ENCODE data around the gene INPP4B.

Gene INPP4B

DNA sequence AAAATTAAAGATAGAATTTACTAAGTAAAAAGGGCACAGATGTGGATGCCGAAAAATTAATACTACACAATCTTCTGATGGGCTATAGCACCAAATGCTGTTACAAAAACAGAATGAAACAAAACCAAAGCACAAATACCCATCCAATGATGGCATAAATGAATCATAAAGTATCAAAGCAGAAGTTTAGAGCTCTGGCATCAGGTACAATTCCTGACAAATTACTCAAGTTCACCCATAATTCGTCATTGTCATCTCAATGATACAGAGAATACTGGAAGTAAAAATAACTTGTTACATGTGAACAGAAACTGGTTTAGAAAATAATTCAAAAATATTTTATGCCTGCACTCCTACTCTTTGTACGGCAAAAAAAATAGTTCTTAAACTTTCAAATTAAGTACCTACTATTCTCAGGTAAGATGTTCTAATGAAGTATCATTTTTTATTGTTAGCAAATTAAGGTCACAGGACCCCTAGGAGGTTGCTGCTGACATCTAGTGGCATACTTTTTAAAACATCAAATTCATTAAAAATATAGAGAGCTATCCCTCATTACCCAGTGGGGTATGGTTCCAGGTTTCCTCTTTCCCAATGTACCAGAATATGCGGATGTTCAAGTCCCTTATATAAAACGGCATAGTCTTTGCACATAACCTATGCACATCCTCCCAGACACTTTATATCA, 126.1 kb downstream of the INPP4B start:
- Histone ChIP-seq H3K9me3 (ENCODE audit: control insufficient read depth, low read depth, low read length) (no peaks in the 10 kb centered on the region), H3K27ac (ENCODE audit: low read length) (no peak overlapping the region), H3K4me1 (ENCODE audit: control insufficient read depth, low read depth, low read length) (no peaks in the 10 kb centered on the region)

GRCh38 chr4:142718981-142719380, 127.1 kb downstream of the INPP4B start:
- H3K9me3 ChIP-seq (ENCODE audit: control insufficient read depth, low read depth, low read length), result no peaks in the 10 kb centered on the region
- no peak overlapping the region for H3K27ac ChIP-seq (ENCODE audit: low read length)
- H3K4me3 ChIP-seq (ENCODE audit: low read length), result no peak overlapping the region
- H3K4me1 ChIP-seq (ENCODE audit: control insufficient read depth, low read depth, low read length), result peaks cover 4% of the 10 kb centered on the region
- peaks cover 31% of the 10 kb centered on the region for H3K27me3 ChIP-seq (ENCODE audit: control insufficient read depth, insufficient read depth, low read length)
- no peak overlapping the region for H3K9ac ChIP-seq (ENCODE audit: low read length)
- H3K36me3 ChIP-seq (ENCODE audit: control insufficient read depth, low read depth, low read length), result no peaks in the 10 kb centered on the region

More for the DNA sequence above, 126.1 kb downstream of the INPP4B start:
- no peak overlapping the region for H3K9ac ChIP-seq (ENCODE audit: low read length)
- no peaks in the 10 kb centered on the region for H3K36me3 ChIP-seq (ENCODE audit: control insufficient read depth, low read depth, low read length)
- H3K27me3 ChIP-seq (ENCODE audit: control insufficient read depth, insufficient read depth, low read length), result peaks cover 21% of the 10 kb centered on the region
- no peak overlapping the region for H3K4me3 ChIP-seq (ENCODE audit: low read length)

DNA sequence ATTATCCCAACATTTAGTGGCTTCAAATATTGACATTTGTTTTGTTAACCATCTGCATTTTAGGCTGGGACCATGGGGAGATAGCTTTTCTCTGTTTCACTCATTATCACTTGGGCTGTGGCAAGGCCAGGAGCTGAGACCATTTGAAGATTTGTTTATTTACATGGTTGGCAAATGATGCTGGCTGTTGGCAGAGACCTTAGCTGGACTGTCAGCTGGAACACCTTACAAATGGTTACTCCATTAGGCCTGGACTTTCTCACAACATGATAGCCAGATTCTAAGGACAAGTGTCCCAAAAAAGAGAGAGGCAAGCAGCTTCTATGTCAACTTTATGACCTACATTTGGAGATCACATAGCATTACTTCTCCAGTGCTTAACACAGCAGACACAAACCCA, 130.4 kb downstream of the INPP4B start:
- Histone ChIP-seq H3K9ac (ENCODE audit: low read length) (no peak overlapping the region), H3K4me1 (ENCODE audit: control insufficient read depth, low read depth, low read length) (peaks cover 4% of the 10 kb centered on the region), H3K4me3 (ENCODE audit: low read length) (no peak overlapping the region), H3K9me3 (ENCODE audit: control insufficient read depth, low read depth, low read length) (no peaks in the 10 kb centered on the region), H3K27me3 (ENCODE audit: control insufficient read depth, insufficient read depth, low read length) (peaks cover 64% of the 10 kb centered on the region), H3K36me3 (ENCODE audit: control insufficient read depth, low read depth, low read length) (no peaks in the 10 kb centered on the region), H3K27ac (ENCODE audit: low read length) (no peak overlapping the region)

DNA sequence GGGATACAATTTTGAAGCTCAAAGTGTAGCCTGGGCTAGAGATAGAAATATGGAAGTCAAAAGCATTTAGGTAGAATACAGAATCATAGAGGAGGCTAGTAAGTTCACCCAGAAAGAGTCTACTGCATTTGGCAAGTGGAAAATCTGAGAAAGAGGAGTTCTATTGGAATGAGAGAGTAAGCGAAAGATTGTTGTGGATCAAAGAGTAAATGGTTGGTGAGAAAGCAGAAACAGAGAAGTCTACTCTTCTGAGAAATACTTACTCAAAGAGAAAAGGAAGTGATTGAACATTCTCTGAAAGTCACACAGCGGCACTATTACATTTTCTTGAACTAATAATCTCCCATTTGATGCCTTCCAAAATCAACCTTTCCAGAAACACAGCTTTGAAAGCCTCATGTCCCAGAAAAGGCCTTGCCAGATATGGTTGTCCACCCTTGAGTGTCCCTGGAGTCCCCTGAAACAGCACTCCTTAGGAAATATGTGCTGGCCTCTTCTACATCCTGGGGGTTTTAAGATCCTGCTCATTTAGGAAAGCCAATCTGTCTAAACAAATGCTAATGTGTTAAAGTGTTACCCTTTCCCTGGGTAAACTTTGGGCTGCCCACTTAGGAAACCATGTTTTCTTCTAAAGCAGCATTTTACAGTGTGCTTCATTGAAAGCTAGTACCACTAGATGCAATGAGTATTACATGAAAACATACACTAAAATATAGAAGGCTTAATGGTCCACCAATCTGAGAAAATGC, 132.6 kb downstream of the INPP4B start:
- Histone ChIP-seq H3K27ac (ENCODE audit: low read length) (no peak overlapping the region), H3K27me3 (ENCODE audit: control insufficient read depth, insufficient read depth, low read length) (peaks cover 79% of the 10 kb centered on the region), H3K4me3 (ENCODE audit: low read length) (no peak overlapping the region), H3K36me3 (ENCODE audit: control insufficient read depth, low read depth, low read length) (no peaks in the 10 kb centered on the region), H3K9me3 (ENCODE audit: control insufficient read depth, low read depth, low read length) (no peaks in the 10 kb centered on the region), H3K9ac (ENCODE audit: low read length) (no peak overlapping the region), H3K4me1 (ENCODE audit: control insufficient read depth, low read depth, low read length) (peaks cover 4% of the 10 kb centered on the region)

DNA sequence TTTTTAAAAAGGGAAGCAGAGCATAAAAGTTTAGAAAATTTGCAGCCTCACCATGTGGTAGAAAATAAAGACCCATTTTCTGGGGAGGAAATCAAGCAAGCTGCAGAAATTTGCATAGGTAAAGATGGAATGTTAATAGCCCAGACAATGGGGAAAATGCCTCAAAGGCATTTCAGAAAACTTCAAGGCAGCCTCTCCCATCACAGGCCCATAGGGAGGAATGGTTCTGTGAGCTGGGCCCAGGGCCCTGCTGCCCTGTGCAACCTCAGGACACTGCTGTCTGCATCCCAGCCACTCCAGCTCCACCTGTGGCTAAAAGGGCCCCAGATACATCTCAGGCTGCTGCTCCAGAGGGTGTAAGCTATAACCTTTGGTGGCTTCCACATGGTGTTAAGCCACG, 137.9 kb downstream of the INPP4B start:
- Histone ChIP-seq H3K9me3 (ENCODE audit: control insufficient read depth, low read depth, low read length) (no peaks in the 10 kb centered on the region), H3K27ac (ENCODE audit: low read length) (no peak overlapping the region), H3K4me3 (ENCODE audit: low read length) (no peak overlapping the region), H3K36me3 (ENCODE audit: control insufficient read depth, low read depth, low read length) (no peaks in the 10 kb centered on the region), H3K9ac (ENCODE audit: low read length) (no peak overlapping the region), H3K27me3 (ENCODE audit: control insufficient read depth, insufficient read depth, low read length) (peaks cover 40% of the 10 kb centered on the region), H3K4me1 (ENCODE audit: control insufficient read depth, low read depth, low read length) (no peaks in the 10 kb centered on the region)

GRCh38 chr4:142707401-142707800, 138.7 kb downstream of the INPP4B start:
- no peak overlapping the region for H3K4me3 ChIP-seq (ENCODE audit: low read length)
- no peak overlapping the region for H3K27ac ChIP-seq (ENCODE audit: low read length)
- no peaks in the 10 kb centered on the region for H3K9me3 ChIP-seq (ENCODE audit: control insufficient read depth, low read depth, low read length)
- H3K36me3 ChIP-seq (ENCODE audit: control insufficient read depth, low read depth, low read length), result no peaks in the 10 kb centered on the region
- H3K4me1 ChIP-seq (ENCODE audit: control insufficient read depth, low read depth, low read length), result no peaks in the 10 kb centered on the region
- H3K9ac ChIP-seq (ENCODE audit: low read length), result no peak overlapping the region
- peaks cover 32% of the 10 kb centered on the region for H3K27me3 ChIP-seq (ENCODE audit: control insufficient read depth, insufficient read depth, low read length)

DNA sequence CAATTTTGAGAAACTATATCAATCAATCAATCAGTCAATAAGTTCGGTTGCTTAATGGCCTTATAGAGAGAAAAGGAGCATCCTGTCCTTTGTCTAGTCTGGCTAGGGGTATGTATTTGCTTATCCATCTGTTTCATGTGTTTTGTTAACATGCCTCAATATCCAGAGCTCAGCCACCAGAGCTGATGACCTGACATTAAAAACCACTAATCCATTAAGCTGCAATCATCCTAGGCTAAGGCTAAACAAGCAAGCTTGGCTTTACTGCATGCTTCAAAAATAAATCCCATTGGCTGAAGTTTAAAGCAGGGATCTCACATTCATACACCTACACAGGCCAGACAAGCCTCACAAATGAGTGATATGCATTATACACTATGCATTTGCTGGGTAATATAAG, 139.7 kb downstream of the INPP4B start:
- no peak overlapping the region for H3K9ac ChIP-seq (ENCODE audit: low read length)
- peaks cover 22% of the 10 kb centered on the region for H3K27me3 ChIP-seq (ENCODE audit: control insufficient read depth, insufficient read depth, low read length)
- no peak overlapping the region for H3K4me3 ChIP-seq (ENCODE audit: low read length)
- H3K36me3 ChIP-seq (ENCODE audit: control insufficient read depth, low read depth, low read length), result no peaks in the 10 kb centered on the region
- no peaks in the 10 kb centered on the region for H3K9me3 ChIP-seq (ENCODE audit: control insufficient read depth, low read depth, low read length)
- H3K4me1 ChIP-seq (ENCODE audit: control insufficient read depth, low read depth, low read length), result no peaks in the 10 kb centered on the region
- no peak overlapping the region for H3K27ac ChIP-seq (ENCODE audit: low read length)

GRCh38 chr4:142705820-142706219, 140.3 kb downstream of the INPP4B start:
- H3K27ac ChIP-seq (ENCODE audit: low read length), result no peak overlapping the region
- no peaks in the 10 kb centered on the region for H3K36me3 ChIP-seq (ENCODE audit: control insufficient read depth, low read depth, low read length)
- no peak overlapping the region for H3K9ac ChIP-seq (ENCODE audit: low read length)
- no peaks in the 10 kb centered on the region for H3K4me1 ChIP-seq (ENCODE audit: control insufficient read depth, low read depth, low read length)
- no peaks in the 10 kb centered on the region for H3K9me3 ChIP-seq (ENCODE audit: control insufficient read depth, low read depth, low read length)
- H3K27me3 ChIP-seq (ENCODE audit: control insufficient read depth, insufficient read depth, low read length), result peaks cover 16% of the 10 kb centered on the region
- H3K4me3 ChIP-seq (ENCODE audit: low read length), result no peak overlapping the region

DNA sequence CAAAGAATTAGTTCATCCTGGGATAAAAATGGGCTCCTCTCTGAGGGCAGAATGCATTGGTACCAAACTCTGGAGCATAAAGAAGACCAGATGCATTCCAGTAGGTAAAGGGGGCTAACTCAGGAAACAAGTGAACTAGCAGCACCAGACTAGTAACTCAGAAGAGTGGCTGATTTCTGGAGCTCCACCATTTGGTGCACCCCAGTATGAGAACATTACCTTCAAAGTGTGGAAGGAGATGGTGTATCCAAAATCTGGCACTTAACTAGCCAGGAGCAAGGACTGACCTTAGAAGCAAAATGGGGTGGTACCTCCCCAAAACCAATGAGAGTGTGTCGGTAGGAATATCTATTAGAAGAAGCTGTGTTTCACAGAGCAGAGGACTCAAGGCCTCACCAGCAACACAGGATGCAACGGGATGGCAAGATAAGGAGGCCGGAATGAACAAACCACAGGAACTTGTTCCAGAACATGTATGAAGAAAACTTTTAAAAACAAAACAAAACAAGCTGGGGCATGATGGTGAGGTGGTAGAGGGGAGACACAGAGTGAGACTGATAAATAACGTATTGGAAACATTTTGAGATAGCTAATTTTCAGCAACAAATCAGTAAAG, 142.3 kb downstream of the INPP4B start:
- Histone ChIP-seq H3K4me3 (ENCODE audit: low read length) (no peak overlapping the region), H3K27me3 (ENCODE audit: control insufficient read depth, insufficient read depth, low read length) (no peaks in the 10 kb centered on the region), H3K9me3 (ENCODE audit: control insufficient read depth, low read depth, low read length) (no peaks in the 10 kb centered on the region), H3K4me1 (ENCODE audit: control insufficient read depth, low read depth, low read length) (no peaks in the 10 kb centered on the region), H3K9ac (ENCODE audit: low read length) (no peak overlapping the region), H3K36me3 (ENCODE audit: control insufficient read depth, low read depth, low read length) (no peaks in the 10 kb centered on the region), H3K27ac (ENCODE audit: low read length) (no peak overlapping the region)

GRCh38 chr4:142701017-142701416, 145.1 kb downstream of the INPP4B start:
- Histone ChIP-seq H3K4me1 (ENCODE audit: control insufficient read depth, low read depth, low read length) (no peaks in the 10 kb centered on the region), H3K36me3 (ENCODE audit: control insufficient read depth, low read depth, low read length) (no peaks in the 10 kb centered on the region), H3K9ac (ENCODE audit: low read length) (no peak overlapping the region), H3K27ac (ENCODE audit: low read length) (no peak overlapping the region), H3K9me3 (ENCODE audit: control insufficient read depth, low read depth, low read length) (no peaks in the 10 kb centered on the region), H3K4me3 (ENCODE audit: low read length) (no peak overlapping the region), H3K27me3 (ENCODE audit: control insufficient read depth, insufficient read depth, low read length) (no peaks in the 10 kb centered on the region)

- Histone ChIP-seq H3K9ac (ENCODE audit: low read length) (no peak overlapping the region), H3K4me3 (ENCODE audit: low read length) (no peak overlapping the region), H3K9me3 (ENCODE audit: control insufficient read depth, low read depth, low read length) (no peaks in the 10 kb centered on the region), H3K27ac (ENCODE audit: low read length) (no peak overlapping the region), H3K27me3 (ENCODE audit: control insufficient read depth, insufficient read depth, low read length) (no peaks in the 10 kb centered on the region), H3K36me3 (ENCODE audit: control insufficient read depth, low read depth, low read length) (no peaks in the 10 kb centered on the region), H3K4me1 (ENCODE audit: control insufficient read depth, low read depth, low read length) (no peaks in the 10 kb centered on the region)
These were observed 145.6 kb downstream of the INPP4B start for GRCh38 chr4:142700531-142700930.

Data from iPS-18a (cell line).